GM13976 (cell line): ENCODE measurements around the gene CACNG1.

ENCODE experiments used
- DNase-seq: peaks from one replicate; pipeline ENCODE4 v3.0.0; 2012; ENCODE audit warnings: low spot score
- in situ Hi-C: fragments of 300-500 bp; cut with MboI; formaldehyde crosslinking; loops from one replicate; pipeline ENCODE4 v1.12.0; 2022; ENCODE audit warnings: low sequenced_read_pairs, mixed read lengths, inconsistent platforms; ENCODE audit not compliant: unreplicated experiment
- TF ChIP-seq, protein P1 (sequence below): IDR thresholded peaks from 2 replicates; pipeline ENCODE4 v1.5.1; 2012; ENCODE audit warnings: borderline replicate concordance, mild to moderate bottlenecking; ENCODE audit not compliant: insufficient read depth; ENCODE audit errors: extremely low read depth, missing control alignments, control extremely low read depth

Gene CACNG1

DNA sequence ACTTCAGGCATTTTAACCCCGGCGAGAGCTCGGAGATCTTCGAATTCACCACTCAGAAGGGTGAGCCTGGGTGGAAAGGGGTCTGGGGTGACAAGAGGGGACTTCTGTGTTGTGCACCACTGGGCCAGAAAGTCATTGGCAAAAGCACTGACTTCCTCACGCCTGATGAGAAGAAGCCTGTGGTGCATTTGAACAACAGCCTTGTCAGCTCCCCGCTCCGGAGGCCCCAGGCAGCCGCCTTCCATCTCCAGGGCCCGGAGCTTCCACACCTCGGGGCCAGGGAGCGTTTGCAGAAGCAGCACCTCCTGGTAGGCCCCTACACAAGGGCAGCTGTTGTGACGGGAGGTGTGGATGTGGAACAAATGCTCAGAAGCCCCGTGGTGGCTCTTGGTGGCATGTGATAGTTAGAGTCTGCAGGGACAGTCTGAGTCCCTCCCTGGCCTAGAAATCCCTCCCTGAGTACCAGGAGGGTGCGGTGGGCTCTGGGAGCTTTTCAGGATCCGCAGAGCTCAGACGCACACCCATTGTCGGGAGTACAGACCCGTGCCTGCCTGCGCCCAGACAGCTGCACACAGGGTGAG, 9.7 kb downstream of the CACNG1 start:
- no peak for DNase-seq
- in situ Hi-C loops: no loop called here
- TF ChIP-seq, protein P1, sequence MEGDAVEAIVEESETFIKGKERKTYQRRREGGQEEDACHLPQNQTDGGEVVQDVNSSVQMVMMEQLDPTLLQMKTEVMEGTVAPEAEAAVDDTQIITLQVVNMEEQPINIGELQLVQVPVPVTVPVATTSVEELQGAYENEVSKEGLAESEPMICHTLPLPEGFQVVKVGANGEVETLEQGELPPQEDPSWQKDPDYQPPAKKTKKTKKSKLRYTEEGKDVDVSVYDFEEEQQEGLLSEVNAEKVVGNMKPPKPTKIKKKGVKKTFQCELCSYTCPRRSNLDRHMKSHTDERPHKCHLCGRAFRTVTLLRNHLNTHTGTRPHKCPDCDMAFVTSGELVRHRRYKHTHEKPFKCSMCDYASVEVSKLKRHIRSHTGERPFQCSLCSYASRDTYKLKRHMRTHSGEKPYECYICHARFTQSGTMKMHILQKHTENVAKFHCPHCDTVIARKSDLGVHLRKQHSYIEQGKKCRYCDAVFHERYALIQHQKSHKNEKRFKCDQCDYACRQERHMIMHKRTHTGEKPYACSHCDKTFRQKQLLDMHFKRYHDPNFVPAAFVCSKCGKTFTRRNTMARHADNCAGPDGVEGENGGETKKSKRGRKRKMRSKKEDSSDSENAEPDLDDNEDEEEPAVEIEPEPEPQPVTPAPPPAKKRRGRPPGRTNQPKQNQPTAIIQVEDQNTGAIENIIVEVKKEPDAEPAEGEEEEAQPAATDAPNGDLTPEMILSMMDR: no peak

DNA sequence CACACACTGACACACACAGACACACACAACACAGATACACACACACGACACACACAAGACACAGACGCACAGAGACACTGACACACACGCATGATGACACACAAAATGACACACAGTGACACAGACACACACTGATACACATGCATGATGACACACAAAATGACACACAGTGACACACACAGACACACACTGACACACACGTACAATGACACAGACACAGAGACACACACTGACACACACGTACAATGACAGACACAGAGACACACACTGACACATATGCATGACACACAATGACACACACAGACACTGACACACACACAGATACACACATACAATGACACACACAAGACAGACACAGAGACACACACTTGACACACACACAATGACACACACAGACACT, 10.3 kb downstream of the CACNG1 start:
- in situ Hi-C loops: no loop called here

DNA sequence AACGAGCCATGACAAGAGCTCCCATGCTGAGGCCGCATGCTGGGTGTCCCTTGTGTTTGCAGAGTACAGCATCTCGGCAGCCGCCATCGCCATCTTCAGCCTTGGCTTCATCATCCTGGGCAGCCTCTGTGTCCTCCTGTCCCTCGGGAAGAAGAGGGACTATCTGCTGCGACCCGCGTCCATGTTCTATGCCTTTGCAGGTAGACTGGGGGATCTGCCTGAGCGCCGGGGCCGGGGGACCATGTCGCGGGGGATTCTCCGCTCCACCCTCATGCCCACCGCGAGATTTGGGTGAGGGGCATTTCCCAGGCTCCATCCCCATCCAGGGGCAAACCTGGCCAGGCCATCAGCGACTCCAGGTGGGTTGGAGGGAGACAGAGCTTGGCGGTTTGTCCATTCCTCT, 10.7 kb downstream of the CACNG1 start:
- TF ChIP-seq, protein P1: no peak
- no peak for DNase-seq
- in situ Hi-C loops: no loop called here

More for the DNA sequence above, 10.3 kb downstream of the CACNG1 start:
- TF ChIP-seq, protein P1: no peak
- DNase-seq: no peak

DNA sequence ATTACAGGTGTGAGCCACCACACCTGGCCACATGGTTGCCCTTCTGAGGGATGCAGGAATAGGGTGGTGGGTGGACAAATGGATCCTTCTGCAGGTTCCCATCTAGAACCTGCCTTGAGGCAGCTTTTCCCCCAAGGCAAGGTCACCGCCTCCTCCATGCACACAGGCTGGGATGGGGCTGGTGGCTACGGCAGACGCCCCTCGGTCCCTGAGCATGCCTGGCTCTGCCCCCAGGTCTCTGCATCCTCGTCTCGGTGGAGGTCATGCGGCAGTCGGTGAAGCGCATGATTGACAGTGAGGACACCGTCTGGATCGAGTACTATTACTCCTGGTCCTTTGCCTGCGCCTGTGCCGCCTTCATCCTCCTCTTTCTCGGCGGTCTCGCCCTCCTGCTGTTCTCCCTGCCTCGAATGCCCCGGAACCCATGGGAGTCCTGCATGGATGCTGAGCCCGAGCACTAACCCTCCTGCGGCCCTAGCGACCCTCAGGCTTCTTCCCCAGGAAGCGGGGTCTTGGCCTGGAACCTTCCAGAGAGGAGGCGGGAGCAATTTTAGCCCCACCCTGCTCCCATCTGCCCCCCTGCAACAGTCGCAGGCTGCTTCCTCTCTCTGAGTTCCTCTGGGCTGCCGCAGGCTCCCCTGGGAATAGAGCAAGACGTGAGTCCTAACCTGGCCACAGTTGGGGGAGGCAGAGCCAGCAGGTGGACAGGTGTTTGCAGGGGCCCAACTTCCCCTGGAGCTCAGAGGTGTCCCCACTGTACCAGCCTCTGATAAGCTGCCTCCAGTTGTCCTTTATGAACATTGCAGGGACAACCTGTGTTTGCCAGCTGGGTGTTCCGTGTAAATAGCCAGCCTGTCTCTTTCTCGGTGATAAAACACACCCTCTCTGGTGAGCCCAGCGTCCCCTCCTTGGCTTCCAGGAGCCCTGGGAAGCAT, 11.7 kb downstream of the CACNG1 start:
- TF ChIP-seq, protein P1: no peak
- in situ Hi-C loops: no loop called here

DNA sequence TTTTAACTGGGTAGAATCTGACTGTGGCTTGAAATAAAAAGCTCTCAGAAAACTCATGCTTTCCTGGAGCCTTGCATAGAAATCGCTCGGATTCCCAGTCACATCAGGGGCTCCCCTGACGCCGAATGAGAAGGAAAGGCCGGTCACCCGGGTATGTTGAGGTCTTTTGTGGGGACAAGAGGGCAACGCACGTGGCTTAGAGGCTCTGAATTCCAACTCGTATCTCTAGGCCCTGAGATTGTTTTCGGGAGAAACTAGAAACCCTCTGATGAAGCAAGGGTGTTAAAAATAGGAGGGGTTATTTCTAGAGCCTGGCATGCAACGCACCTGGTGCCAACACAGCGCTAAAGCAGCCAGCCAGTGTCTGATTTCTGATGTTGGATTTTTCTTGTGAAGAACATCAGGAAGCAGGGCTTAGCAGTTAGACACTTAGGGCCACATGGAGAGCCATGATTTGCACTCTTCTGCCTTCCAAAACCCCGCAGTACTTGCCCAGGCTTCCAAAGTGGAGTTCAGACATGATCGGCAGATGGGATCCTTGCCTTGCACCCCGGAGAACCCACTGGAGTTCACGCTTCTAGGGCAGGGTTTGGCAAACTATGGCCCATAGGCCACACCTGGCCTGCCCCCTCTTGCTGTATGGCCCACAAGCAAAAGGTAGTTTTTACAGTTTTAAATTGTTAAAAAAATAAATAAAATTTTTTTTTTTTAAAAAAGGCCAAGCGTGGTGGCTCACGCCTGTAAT, 12.6 kb downstream of the CACNG1 start:
- TF ChIP-seq, protein P1: no peak
- no peak for DNase-seq
- in situ Hi-C loops: no loop called here

More for the DNA sequence above, 11.7 kb downstream of the CACNG1 start:
- no peak for DNase-seq

DNA sequence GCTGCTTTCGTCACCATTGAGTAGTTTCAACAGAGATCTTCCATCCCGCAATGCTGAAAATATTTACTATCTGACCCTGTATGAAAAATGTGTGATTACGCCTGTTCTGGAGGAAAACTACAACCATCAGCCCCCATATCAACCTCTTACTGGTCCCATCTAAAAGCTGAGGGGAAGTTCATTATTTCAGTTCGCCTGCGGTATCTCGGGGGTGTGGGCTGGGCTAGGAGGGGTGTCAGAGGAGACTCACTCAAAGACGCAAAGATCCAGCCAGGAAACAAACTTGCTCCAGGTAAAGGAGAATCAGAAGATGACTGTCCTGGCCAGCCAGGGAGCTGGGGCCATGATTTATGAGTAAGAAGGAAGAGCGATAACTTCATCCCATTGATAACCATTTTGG, 13.7 kb downstream of the CACNG1 start:
- no peak for DNase-seq
- TF ChIP-seq, protein P1: no peak
- in situ Hi-C loops: no loop called here
